Activated CD8-positive, alpha-beta T cell treated with anti-CD3 and anti-CD28 coated beads for 36 hours (primary cell): ENCODE results near the gene CCDC102A. TPM values are rescaled to one million over a fixed set of nuclear protein-coding genes. Genes with fewer than 3 reads are reported as not detected.

ENCODE experiments used
- ATAC-seq: fragments of 200-7000 bp; cut with Tn5 transposase; one replicate; pipeline ENCODE4 v1.10.0; 2021; ENCODE audit warnings: mild to moderate bottlenecking, moderate library complexity
- CTCF ChIA-PET: fragments of 350-600 bp; sonication (Branson Sonifier 250); formaldehyde crosslinking; loops from one replicate; lab custom pipeline; 2021; ENCODE audit warnings: antibody characterized with exemption; lab: Charles Lee
- POLR2A ChIA-PET: fragments of 350-600 bp; sonication (Branson Sonifier 250); formaldehyde crosslinking; loops from one replicate; lab custom pipeline; 2021; ENCODE audit warnings: antibody characterized with exemption; lab: Charles Lee
- DNase-seq: peaks from one replicate; pipeline ENCODE4 v3.0.0-alpha.2; 2020
- H3K27ac Mint-ChIP-seq: one replicate; pipeline ENCODE4 v1.8.0; 2021; ENCODE audit warnings: mild to moderate bottlenecking, mixed read lengths
- H3K27me3 Mint-ChIP-seq: one replicate; pipeline ENCODE4 v1.8.0; 2021; ENCODE audit warnings: mixed read lengths
- H3K36me3 Mint-ChIP-seq: one replicate; pipeline ENCODE4 v1.8.0; 2021; ENCODE audit warnings: low read depth, mixed read lengths
- H3K4me1 Mint-ChIP-seq: one replicate; pipeline ENCODE4 v1.8.0; 2021; ENCODE audit warnings: low read depth, mixed read lengths
- H3K4me3 Mint-ChIP-seq: one replicate; pipeline ENCODE4 v1.8.0; 2021; ENCODE audit warnings: mild to moderate bottlenecking, moderate library complexity, mixed read lengths
- H3K9me3 Mint-ChIP-seq: one replicate; pipeline ENCODE4 v1.8.0; 2021; ENCODE audit warnings: mixed read lengths
- intact Hi-C: fragments of 100-400 bp; cut with micrococcal nuclease; formaldehyde crosslinking; loops from one replicate; pipeline ENCODE4 v1.10.0; 2022
- total RNA-seq, 2 experiments: library from RNA; stranded (reverse); gene quantifications; one replicate each; pipeline ENCODE4 v1.2.3, GENCODE V29; 2021
- TF ChIP-seq, protein P1 (sequence below): fragments of 200-600 bp; IDR thresholded peaks from one replicate; pipeline ENCODE4 v1.8.0; 2022; ENCODE audit warnings: antibody characterized with exemption, mild to moderate bottlenecking

The CCDC102A gene
- total RNA-seq, 2 experiments from 2014 or later = 7.1 to 7.9 TPM

DNA sequence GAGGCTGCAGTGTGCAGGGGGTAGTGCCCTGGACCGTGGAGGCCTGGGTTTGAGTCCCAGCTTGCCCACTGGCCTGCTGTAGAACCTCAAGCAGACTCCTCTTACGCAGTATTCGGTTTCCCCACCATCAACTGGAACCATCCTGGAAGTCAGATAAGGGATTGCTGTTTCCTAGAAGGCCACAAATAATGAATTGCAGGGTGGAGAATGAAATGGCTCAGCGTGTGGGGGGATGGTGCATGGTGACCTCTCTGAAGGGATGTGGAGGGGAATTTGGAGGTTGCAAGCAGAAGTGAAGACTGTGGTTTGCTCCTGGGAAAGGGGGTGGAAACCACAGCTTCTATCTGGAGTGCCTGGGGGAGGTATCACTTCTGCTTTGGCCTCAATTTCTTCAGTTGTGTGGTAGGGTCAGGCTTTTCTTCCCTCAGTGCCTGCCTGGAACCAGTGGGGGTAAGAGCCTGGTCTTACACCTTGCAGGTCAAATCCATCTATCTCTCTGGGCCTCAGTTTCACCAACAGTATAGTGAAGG is 7.8 kb upstream of the CCDC102A start:
- ChIA-PET POLR2A (interaction anchor here (0.7 kb wide), 1 partner anchor 17 kb away, joined by 3 read pairs; no protein-coding TSS in a partner anchor), CTCF (interaction anchor here (0.7 kb wide), 1 partner anchor 42 kb away, joined by 3 read pairs; no protein-coding TSS in a partner anchor)
- peak; percentile 46 for DNase-seq
- no peaks in the 10 kb centered on the region for H3K9me3 Mint-ChIP-seq
- no peaks in the 10 kb centered on the region for H3K27me3 Mint-ChIP-seq
- peak; percentile 50 for ATAC-seq
- H3K4me1 Mint-ChIP-seq = peaks cover 57% of the 10 kb centered on the region
- no peaks in the 10 kb centered on the region for H3K36me3 Mint-ChIP-seq
- intact Hi-C loops = loop anchor here (5.0 kb wide), 1 partner anchor 48 kb away; no protein-coding TSS in a partner anchor
- TF ChIP-seq, protein P1, sequence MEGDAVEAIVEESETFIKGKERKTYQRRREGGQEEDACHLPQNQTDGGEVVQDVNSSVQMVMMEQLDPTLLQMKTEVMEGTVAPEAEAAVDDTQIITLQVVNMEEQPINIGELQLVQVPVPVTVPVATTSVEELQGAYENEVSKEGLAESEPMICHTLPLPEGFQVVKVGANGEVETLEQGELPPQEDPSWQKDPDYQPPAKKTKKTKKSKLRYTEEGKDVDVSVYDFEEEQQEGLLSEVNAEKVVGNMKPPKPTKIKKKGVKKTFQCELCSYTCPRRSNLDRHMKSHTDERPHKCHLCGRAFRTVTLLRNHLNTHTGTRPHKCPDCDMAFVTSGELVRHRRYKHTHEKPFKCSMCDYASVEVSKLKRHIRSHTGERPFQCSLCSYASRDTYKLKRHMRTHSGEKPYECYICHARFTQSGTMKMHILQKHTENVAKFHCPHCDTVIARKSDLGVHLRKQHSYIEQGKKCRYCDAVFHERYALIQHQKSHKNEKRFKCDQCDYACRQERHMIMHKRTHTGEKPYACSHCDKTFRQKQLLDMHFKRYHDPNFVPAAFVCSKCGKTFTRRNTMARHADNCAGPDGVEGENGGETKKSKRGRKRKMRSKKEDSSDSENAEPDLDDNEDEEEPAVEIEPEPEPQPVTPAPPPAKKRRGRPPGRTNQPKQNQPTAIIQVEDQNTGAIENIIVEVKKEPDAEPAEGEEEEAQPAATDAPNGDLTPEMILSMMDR = no peak
- H3K27ac Mint-ChIP-seq = peak overlapping the region; percentile 13
- peak overlapping the region; percentile 66 for H3K4me3 Mint-ChIP-seq

DNA sequence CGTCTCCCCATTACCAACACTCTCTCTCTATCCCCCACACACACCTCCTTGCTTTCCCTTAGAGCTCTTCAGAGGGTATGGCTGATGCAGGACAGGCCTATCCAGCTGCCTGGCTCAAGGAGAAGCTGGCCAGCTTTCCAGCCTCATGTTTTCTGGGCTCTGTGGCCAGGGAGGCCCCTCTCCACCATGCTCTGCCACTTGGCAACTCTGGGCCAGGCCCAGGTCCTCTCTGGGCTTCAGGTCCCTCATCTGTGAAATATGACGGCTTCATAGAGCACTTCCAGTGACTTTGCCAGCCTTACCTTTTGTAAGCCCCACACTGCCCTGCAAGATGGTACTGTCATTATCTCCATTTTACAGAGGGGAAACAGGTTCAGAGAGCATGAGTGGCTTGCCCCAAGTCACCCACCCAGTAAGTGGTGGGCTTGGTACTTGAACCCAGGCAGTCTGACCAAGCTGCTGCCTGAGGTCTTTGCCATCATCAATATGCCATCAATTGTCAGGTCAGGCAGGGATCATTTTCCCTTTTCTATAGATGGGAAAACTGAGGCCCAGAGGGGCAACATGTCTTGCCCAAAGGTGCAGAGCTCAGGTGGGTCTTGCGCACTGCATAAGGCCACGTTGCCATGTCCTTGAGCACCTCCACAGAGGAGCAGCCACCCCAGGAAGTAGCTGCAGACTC is 5.5 kb upstream of the CCDC102A start:
- ChIA-PET POLR2A (interaction anchor here (1.1 kb wide), 1 partner anchor 11 kb away, joined by 3 read pairs; no protein-coding TSS in a partner anchor), CTCF (interaction anchor here (0.8 to 2.7 kb wide), 11 partner anchors 11 to 242 kb away, joined by 3 to 22 read pairs (median 4); no protein-coding TSS in a partner anchor)
- Mint-ChIP-seq H3K27me3 (no peaks in the 10 kb centered on the region), H3K4me3 (peak overlapping the region; percentile 66), H3K27ac (peak overlapping the region; percentile 72), H3K9me3 (no peaks in the 10 kb centered on the region), H3K4me1 (peaks cover 71% of the 10 kb centered on the region), H3K36me3 (no peaks in the 10 kb centered on the region)
- TF ChIP-seq, protein P1 = no peak
- no peak for DNase-seq
- intact Hi-C loops = loop anchor here (5.0 kb wide), 1 partner anchor 50 kb away; no protein-coding TSS in a partner anchor
- no peak for ATAC-seq

DNA sequence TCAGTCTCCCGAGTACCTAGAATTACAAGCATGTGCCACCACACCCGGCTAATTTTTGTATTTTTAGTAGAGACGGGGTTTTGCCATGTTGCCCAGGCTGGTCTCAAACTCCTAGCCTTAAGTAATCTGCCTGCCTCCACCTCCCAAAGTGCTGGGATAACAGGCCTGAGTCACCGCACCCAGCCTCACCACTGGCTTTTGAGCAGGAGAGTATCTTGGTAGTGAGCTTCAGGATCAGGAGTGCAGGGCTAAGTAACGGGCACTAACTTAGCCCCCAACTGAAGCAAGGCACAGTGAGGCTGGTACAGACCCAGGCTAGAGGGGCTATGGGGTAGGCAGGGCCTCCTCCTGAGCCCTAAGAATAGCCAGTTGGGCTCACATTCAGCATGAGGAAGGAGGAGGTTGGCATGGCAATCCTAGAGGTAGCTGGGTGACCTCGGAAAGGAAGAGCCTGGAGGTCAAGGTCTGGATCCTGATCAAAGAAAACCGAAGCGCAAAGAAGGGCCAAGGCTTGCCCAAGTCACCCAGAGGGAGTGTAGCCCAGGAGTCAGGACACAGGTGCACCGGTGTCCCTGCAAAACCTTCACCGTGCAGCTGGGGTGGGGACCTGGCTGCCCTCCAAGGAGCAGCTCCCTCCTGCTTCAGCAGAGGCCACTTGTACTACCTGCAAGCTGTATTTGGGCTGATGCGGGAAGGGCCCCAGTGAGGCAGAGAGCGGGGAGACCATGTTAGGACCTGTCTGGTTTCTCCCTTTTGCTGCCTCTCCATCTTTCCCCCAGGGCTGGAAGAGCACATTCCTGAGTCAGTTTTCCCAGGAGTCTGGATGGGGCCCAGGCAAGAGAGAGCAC is 4.8 kb upstream of the CCDC102A start:
- intact Hi-C loops = loop anchor here (5.0 kb wide), 1 partner anchor 51 kb away; no protein-coding TSS in a partner anchor
- ChIA-PET CTCF (interaction anchor here (0.6 to 2.7 kb wide), 5 partner anchors 21 to 66 kb away, joined by 3 to 22 read pairs (median 6); no protein-coding TSS in a partner anchor), POLR2A (interaction anchor here (1.1 kb wide), 2 partner anchors 10 to 241 kb away, joined by 3 read pairs; no protein-coding TSS in a partner anchor)
- Mint-ChIP-seq H3K4me1 (peaks cover 70% of the 10 kb centered on the region), H3K27ac (no peak overlapping the region), H3K9me3 (no peaks in the 10 kb centered on the region), H3K27me3 (no peaks in the 10 kb centered on the region), H3K4me3 (no peak overlapping the region), H3K36me3 (no peaks in the 10 kb centered on the region)
- ATAC-seq = no peak
- no peak for DNase-seq
- TF ChIP-seq, protein P1 = no peak

DNA sequence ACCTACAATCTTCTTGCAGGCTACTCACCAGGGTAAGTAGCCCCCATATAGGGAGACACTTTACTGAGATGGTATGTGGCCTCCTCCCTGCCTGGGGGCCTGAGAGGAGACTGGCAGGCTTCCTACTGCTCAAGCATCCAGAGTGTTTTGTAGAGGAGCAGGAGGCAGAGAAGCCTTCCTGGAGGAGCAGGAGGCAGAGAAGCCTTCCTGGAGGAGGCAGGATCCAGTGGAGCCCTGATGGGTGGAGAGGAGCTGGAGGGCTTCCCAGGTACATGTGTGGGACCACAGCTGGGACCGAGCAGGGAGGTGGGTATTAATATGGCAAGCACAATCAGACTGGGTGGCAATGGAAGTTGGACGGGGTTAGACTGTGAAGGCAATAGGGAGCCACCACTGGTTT is 4.0 kb upstream of the CCDC102A start:
- Mint-ChIP-seq H3K36me3 (no peaks in the 10 kb centered on the region), H3K4me3 (no peak overlapping the region), H3K27me3 (no peaks in the 10 kb centered on the region), H3K9me3 (no peaks in the 10 kb centered on the region), H3K27ac (no peak overlapping the region), H3K4me1 (peaks cover 70% of the 10 kb centered on the region)
- CTCF ChIA-PET = interaction anchor here (1.0 to 1.3 kb wide), 2 partner anchors 108 to 124 kb away, joined by 3 read pairs; no protein-coding TSS in a partner anchor
- intact Hi-C loops = loop anchor here (5.0 kb wide), 1 partner anchor 52 kb away; no protein-coding TSS in a partner anchor
- TF ChIP-seq, protein P1 = no peak
- POLR2A ChIA-PET = interaction anchor here (1.1 kb wide), 1 partner anchor 240 kb away, joined by 3 read pairs; no protein-coding TSS in a partner anchor
- no peak for ATAC-seq
- no peak for DNase-seq
